Mucosa of descending colon (tissue), 3 donors: ENCODE results near the gene COL19A1. TPM values are rescaled to one million over a fixed set of nuclear protein-coding genes. Genes with fewer than 3 reads are reported as not detected.

ENCODE experiments used
- ATAC-seq: fragments of 200-7000 bp; cut with Tn5 transposase; one replicate; pipeline ENCODE4 v1.9.1; 2020; ENCODE audit warnings: mild to moderate bottlenecking, moderate library complexity
- DNase-seq, 3 donors: peaks; one replicate each; pipeline ENCODE4 v3.0.0-alpha.2; 2020
- H3K36me3 ChIP-seq: fragments of 200-600 bp; one replicate; pipeline ENCODE4 v1.8.0; 2021; ENCODE audit warnings: low read depth, mild to moderate bottlenecking
- H3K4me1 ChIP-seq: fragments of 200-600 bp; one replicate; pipeline ENCODE4 v1.8.0; 2021; ENCODE audit warnings: low read depth, mild to moderate bottlenecking
- H3K4me3 ChIP-seq: fragments of 200-600 bp; one replicate; pipeline ENCODE4 v1.8.0; 2021; ENCODE audit warnings: mild to moderate bottlenecking
- H3K9me3 ChIP-seq: fragments of 200-600 bp; one replicate; pipeline ENCODE4 v1.8.0; 2021; ENCODE audit warnings: mild to moderate bottlenecking
- CTCF ChIP-seq: fragments of 200-600 bp; IDR thresholded peaks from one replicate; pipeline ENCODE4 v1.8.0; 2022; ENCODE audit warnings: antibody characterized with exemption, mild to moderate bottlenecking
- intact Hi-C, 2 donors: fragments of 100-400 bp; cut with DNase I in 1 of 2; cut with micrococcal nuclease in 1 of 2; formaldehyde crosslinking; loops; one replicate each; pipeline versions ENCODE4 v1.11.0 to v1.11.1; 2022; cut with DNase I, micrococcal nuclease
- total RNA-seq, 3 donors: library from RNA; stranded (reverse); fragmentation: NEBNext Ultra II Directional in 2 of 3; extraction: Animal tissue kit (Norgen Biotek cat#: 25700) in 2 of 3; gene quantifications; one replicate each; pipeline versions ENCODE4 v1.2.1 to v1.2.4, GENCODE V29; 2021 to 2023
- donor health status: DM: no; HTN: no; CAD: no; lungs with moderate emphysema.
- donor health status: DM: no; HTN: no; CAD: no.
- donor health status: DM: no; HTN: yes; CAD: no.

COL19A1 gene
- total RNA-seq, 3 donors from 2014 or later = 0.19 to 0.49 (median 0.24) TPM

- intact Hi-C loops = no loop called here
- DNase-seq (peak; percentile 38 to 71 (median 68)), ATAC-seq (peak; percentile 87)
- no peak overlapping the region for H3K4me3 ChIP-seq
- peaks cover 15% of the 10 kb centered on the region for H3K4me1 ChIP-seq
- H3K9me3 ChIP-seq = no peaks in the 10 kb centered on the region
- no peaks in the 10 kb centered on the region for H3K36me3 ChIP-seq
- TF ChIP-seq CTCF = no peak
These were observed 648 bp downstream of the COL19A1 start for GRCh38 chr6:69866770-69867638.

GRCh38 chr6:69867639-69867976 is 1.3 kb downstream of the COL19A1 start:
- DNase-seq = no peak
- H3K4me1 ChIP-seq = peaks cover 15% of the 10 kb centered on the region
- no peaks in the 10 kb centered on the region for H3K9me3 ChIP-seq
- no peak for ATAC-seq
- intact Hi-C loops = no loop called here
- no peak overlapping the region for H3K4me3 ChIP-seq
- no peaks in the 10 kb centered on the region for H3K36me3 ChIP-seq
- TF ChIP-seq CTCF = no peak

GRCh38 chr6:69868252-69868804 is 2.0 kb downstream of the COL19A1 start:
- no peak for ATAC-seq
- Histone ChIP-seq H3K36me3 (no peaks in the 10 kb centered on the region), H3K4me1 (peaks cover 15% of the 10 kb centered on the region), H3K4me3 (no peak overlapping the region), H3K9me3 (no peaks in the 10 kb centered on the region)
- DNase-seq = no peak
- no peak for TF ChIP-seq CTCF
- intact Hi-C loops = no loop called here

- no peak for ATAC-seq
- DNase-seq = no peak
- no peak for TF ChIP-seq CTCF
- H3K36me3 ChIP-seq = no peaks in the 10 kb centered on the region
- H3K9me3 ChIP-seq = no peaks in the 10 kb centered on the region
- H3K4me1 ChIP-seq = peaks cover 15% of the 10 kb centered on the region
- intact Hi-C loops = no loop called here
- H3K4me3 ChIP-seq = no peak overlapping the region
These were observed 2.6 kb downstream of the COL19A1 start for GRCh38 chr6:69868961-69869360.

- no peak for TF ChIP-seq CTCF
- Histone ChIP-seq H3K4me3 (no peak overlapping the region), H3K9me3 (no peaks in the 10 kb centered on the region), H3K4me1 (peaks cover 14% of the 10 kb centered on the region), H3K36me3 (no peaks in the 10 kb centered on the region)
- intact Hi-C loops = no loop called here
- ATAC-seq (no peak), DNase-seq (no peak)
These were observed 4.8 kb downstream of the COL19A1 start for GRCh38 chr6:69871107-69871506.
